Loucy (cell line): Measurements from ENCODE around the gene CDHR5.

Source experiments
- CTCF ChIP-seq: fragments of 200-600 bp; sonication (generic); conservative IDR thresholded peaks from 2 replicates; pipeline ENCODE4 v1.5.1; 2014; ENCODE audit warnings: mild to moderate bottlenecking, antibody characterized with exemption, low read length
- EZH2phosphoT487 ChIP-seq: fragments of 200-600 bp; IDR thresholded peaks from 2 replicates; pipeline ENCODE4 v1.6.1; 2018; ENCODE audit warnings: antibody characterized with exemption, mild to moderate bottlenecking, moderate library complexity, borderline replicate concordance

DNA sequence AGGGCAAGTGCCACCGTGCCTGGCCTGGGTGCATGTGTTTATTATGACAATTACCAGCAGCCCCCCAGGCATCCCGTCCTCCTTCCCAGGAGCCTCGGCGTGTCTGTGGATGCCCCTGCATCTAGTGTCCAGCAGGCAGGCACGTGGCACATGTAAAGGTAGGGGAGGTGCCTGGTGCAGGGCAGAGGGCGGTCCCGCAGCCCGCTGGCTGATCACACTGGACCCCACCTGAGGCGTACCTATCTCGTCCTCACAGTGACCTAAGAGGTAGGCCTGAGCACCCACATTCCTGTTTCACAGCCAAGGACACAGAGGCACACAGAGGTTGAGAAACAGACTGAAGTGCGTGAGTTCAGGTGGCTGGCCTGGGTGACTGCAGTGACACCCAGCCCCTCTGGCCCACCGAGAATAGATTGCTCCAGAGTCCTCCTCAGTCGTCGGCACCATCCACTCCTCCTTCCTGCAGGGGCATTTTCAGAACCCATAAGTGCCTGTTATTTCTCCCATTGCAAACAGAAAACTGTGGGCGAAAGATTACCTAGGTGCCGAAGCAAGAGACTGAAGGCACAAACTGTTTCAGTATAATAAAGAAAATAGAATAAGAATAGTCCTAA, 51.5 kb downstream of the CDHR5 start:
- TF ChIP-seq EZH2phosphoT487 (no peak), CTCF (no peak)
